HEK293 (cell line): ENCODE results near the gene ACOT8.
"Not testable (repeated sequence)": the region's sequence is repeated elsewhere in the genome, so short reads cannot be mapped to it uniquely, and the experiment has no call there.

Experiments
- CTCF ChIA-PET: fragments of 350-600 bp; formaldehyde crosslinking; extraction: SDS; loops from one replicate; lab custom pipeline; 2021; ENCODE audit warnings: antibody characterized with exemption; lab: Yijun Ruan, JAX
- POLR2A ChIA-PET: fragments of 300-600 bp; formaldehyde crosslinking; extraction: SDS; loops from one replicate; lab custom pipeline; 2020; ENCODE audit warnings: antibody characterized with exemption, inconsistent platforms; lab: Yijun Ruan, JAX
- H3K27ac ChIP-seq: fragments of 200-500 bp; sonication (Bioruptor generic); 2 replicates; pipeline ENCODE4 v1.5.1; 2014; ENCODE audit warnings: low read depth, low read length, control low read depth, inconsistent platforms; ENCODE audit errors: extremely low read depth
- H3K36me3 ChIP-seq, 2 experiments: fragments of 200-500 bp in 1 of 2; sonication (Bioruptor generic) in 1 of 2; 1 replicate in 1 of 2; 2 replicates in 1 of 2; pipeline ENCODE4 v1.5.1; 2014 to 2017; ENCODE audit warnings: inconsistent platforms in 2 of 2, low read length in 2 of 2; ENCODE audit not compliant: control insufficient read depth in 2 of 2, insufficient read depth in 1 of 2
- H3K4me1 ChIP-seq: fragments of 200-500 bp; sonication (Bioruptor generic); 2 replicates; pipeline ENCODE4 v1.5.1; 2014; ENCODE audit warnings: mild to moderate bottlenecking, low read length, inconsistent platforms; ENCODE audit not compliant: control insufficient read depth, insufficient read depth
- H3K4me3 ChIP-seq: 2 replicates; pipeline ENCODE4 v1.5.1; 2011; ENCODE audit warnings: low read depth, mild to moderate bottlenecking, control low read depth, low read length, moderate library complexity
- H3K9me3 ChIP-seq: fragments of 200-500 bp; sonication (Bioruptor generic); 2 replicates; pipeline ENCODE4 v1.5.1; 2014; ENCODE audit warnings: low read depth, low read length, inconsistent platforms; ENCODE audit not compliant: control insufficient read depth, insufficient read depth
- BCL11B ChIP-seq: fragments of 450-650 bp; formaldehyde crosslinking; IDR thresholded peaks from 2 replicates; pipeline ENCODE4 v1.5.1; 2016; ENCODE audit warnings: low read depth, missing biosample characterization, missing genetic modification characterization
- GLI4 ChIP-seq: fragments of 450-650 bp; formaldehyde crosslinking; IDR thresholded peaks from 2 replicates; pipeline ENCODE4 v1.5.1; 2016; ENCODE audit warnings: missing biosample characterization, missing genetic modification characterization
- KLF16 ChIP-seq: fragments of 450-650 bp; formaldehyde crosslinking; IDR thresholded peaks from 2 replicates; pipeline ENCODE4 v1.5.1; 2017; ENCODE audit warnings: missing biosample characterization, missing genetic modification characterization
- MEIS1 ChIP-seq: sonication (generic); formaldehyde crosslinking; IDR thresholded peaks from 2 replicates; pipeline ENCODE4 v1.8.1; 2022; ENCODE audit warnings: missing genetic modification reagents, mild to moderate bottlenecking, borderline replicate concordance
- WT1 ChIP-seq: fragments of 450-650 bp; formaldehyde crosslinking; IDR thresholded peaks from 2 replicates; pipeline ENCODE4 v1.5.1; 2016; ENCODE audit warnings: missing biosample characterization, missing genetic modification characterization
- ZBTB21 ChIP-seq: fragments of 450-650 bp; formaldehyde crosslinking; IDR thresholded peaks from 2 replicates; pipeline ENCODE4 v1.5.1; 2017; ENCODE audit warnings: missing biosample characterization, missing genetic modification characterization
- ZNF16 ChIP-seq: fragments of 450-650 bp; formaldehyde crosslinking; IDR thresholded peaks from 2 replicates; pipeline ENCODE4 v1.5.1; 2016; ENCODE audit warnings: low read depth, missing biosample characterization, missing genetic modification characterization
- ZNF335 ChIP-seq: fragments of 450-650 bp; formaldehyde crosslinking; conservative IDR thresholded peaks from 2 replicates; pipeline ENCODE4 v1.5.1; 2016; ENCODE audit warnings: missing biosample characterization, missing genetic modification characterization
- ZNF423 ChIP-seq: fragments of 450-650 bp; formaldehyde crosslinking; IDR thresholded peaks from 2 replicates; pipeline ENCODE4 v1.5.1; 2016; ENCODE audit warnings: missing biosample characterization, missing genetic modification characterization
- ZNF501 ChIP-seq: fragments of 450-650 bp; formaldehyde crosslinking; IDR thresholded peaks from 2 replicates; pipeline ENCODE4 v1.5.1; 2016; ENCODE audit warnings: missing biosample characterization, missing genetic modification characterization
- ZNF658 ChIP-seq: fragments of 450-650 bp; formaldehyde crosslinking; IDR thresholded peaks from 2 replicates; pipeline ENCODE4; 2016; ENCODE audit warnings: missing biosample characterization, missing genetic modification characterization
- ZNF701 ChIP-seq: fragments of 450-650 bp; formaldehyde crosslinking; IDR thresholded peaks from 2 replicates; pipeline ENCODE4 v1.5.1; 2016; ENCODE audit warnings: missing biosample characterization, missing genetic modification characterization
- ZSCAN16 ChIP-seq: fragments of 450-650 bp; formaldehyde crosslinking; IDR thresholded peaks from 2 replicates; pipeline ENCODE4 v1.5.1; 2016; ENCODE audit warnings: missing biosample characterization, missing genetic modification characterization
- TF ChIP-seq, protein P1 (sequence below): fragments of 450-650 bp; formaldehyde crosslinking; IDR thresholded peaks from 2 replicates; pipeline ENCODE4 v1.5.0; 2017; ENCODE audit warnings: missing biosample characterization, missing genetic modification characterization, borderline replicate concordance
- TF ChIP-seq, protein P2 (sequence below): fragments of 450-650 bp; formaldehyde crosslinking; IDR thresholded peaks from 2 replicates; pipeline ENCODE4 v1.5.1; 2016; ENCODE audit warnings: missing biosample characterization, missing genetic modification characterization
- TF ChIP-seq, protein P3 (sequence below): fragments of 450-650 bp; formaldehyde crosslinking; IDR thresholded peaks from 2 replicates; pipeline ENCODE4 v1.5.1; 2016; ENCODE audit warnings: missing biosample characterization, missing genetic modification characterization
- TF ChIP-seq, protein P4 (sequence below): fragments of 450-650 bp; formaldehyde crosslinking; IDR thresholded peaks from 2 replicates; pipeline ENCODE4 v1.5.1; 2016; ENCODE audit warnings: missing biosample characterization, missing genetic modification characterization
- TF ChIP-seq, protein P5 (sequence below): IDR thresholded peaks from 2 replicates; pipeline ENCODE4 v1.6.1; 2011; ENCODE audit warnings: mild to moderate bottlenecking, low read depth, low read length, borderline replicate concordance
- TF ChIP-seq, protein P6 (sequence below): sonication (generic); formaldehyde crosslinking; IDR thresholded peaks from 2 replicates; pipeline ENCODE4 v1.8.1; 2022; ENCODE audit warnings: mild to moderate bottlenecking, moderate library complexity, missing genetic modification reagents
- TF ChIP-seq, protein P7 (sequence below): fragments of 450-650 bp; formaldehyde crosslinking; IDR thresholded peaks from 2 replicates; pipeline ENCODE4 v1.5.1; 2016; ENCODE audit warnings: missing biosample characterization, missing genetic modification characterization, low read depth

Gene ACOT8

DNA sequence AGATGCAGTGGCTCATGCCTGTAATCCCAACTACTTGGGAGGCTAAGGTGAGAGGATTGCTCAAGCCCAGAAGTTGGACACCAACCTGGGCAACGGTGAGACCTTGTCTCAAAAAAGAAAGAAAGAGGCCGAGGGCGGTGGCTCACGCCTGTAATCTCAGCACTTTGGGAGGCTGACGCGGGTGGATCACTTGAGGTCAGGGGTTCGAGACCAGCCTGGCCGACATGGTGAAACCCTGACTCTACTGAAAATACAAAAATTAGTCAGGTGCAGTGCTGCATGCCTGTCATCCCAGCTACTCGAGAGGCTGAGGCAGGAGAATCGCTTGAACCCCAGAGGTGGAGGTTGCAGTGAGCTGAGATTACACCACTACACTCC, 16.9 kb upstream of the ACOT8 start:
- H3K27ac ChIP-seq, H3K9me3 ChIP-seq, H3K4me3 ChIP-seq, POLR2A ChIA-PET, H3K4me1 ChIP-seq: not testable (repeated sequence)
- CTCF ChIA-PET: interaction anchor here (0.5 to 0.8 kb wide), 2 partner anchors 114 to 327 kb away, joined by 3 read pairs; partner anchors contain the start of gene EPPIN
- H3K36me3 ChIP-seq: peaks cover 0 to 29% of the 10 kb centered on the region in 2 experiments; a peak in 2 of 3 replicates

DNA sequence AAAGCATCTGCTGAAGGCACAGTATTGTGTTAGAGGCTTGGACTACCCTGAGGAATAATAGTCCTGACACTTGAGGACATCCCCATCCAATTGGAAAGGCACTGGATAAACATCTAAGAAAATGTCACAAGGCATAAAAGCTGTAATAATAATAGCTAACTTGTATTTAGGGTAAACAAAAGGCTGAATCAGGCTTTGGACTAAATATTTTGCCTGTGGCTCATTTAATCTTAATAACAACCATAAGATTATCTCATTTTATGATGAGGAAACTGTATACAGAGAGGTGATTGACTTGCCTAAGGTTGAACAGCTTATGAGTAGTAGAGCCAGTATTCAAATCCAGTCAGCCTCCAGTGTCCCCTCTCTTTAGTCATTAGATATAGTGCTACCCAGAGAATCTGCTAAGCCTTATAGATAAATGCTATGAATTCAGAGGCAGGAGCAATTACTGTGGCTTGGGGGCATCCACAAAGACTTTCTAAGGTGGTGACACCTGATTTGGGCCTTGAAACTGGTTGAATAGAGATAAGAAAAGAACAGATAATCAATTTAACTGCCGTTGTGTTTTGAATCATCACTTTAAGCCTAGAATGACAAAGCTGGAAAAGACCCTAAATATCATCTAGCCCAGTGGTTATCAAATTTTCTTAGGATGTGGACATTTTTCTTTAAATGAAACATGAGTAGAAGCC, 16.4 kb upstream of the ACOT8 start:
- Histone ChIP-seq H3K4me1 (no peaks in the 10 kb centered on the region), H3K4me3 (no peak overlapping the region), H3K9me3 (no peaks in the 10 kb centered on the region)
- POLR2A ChIA-PET: interaction anchor here (1.8 kb wide), 1 partner anchor 7 kb away, joined by 6 read pairs; the partner anchor contains the start of gene ZSWIM1
- TF ChIP-seq, protein P1, sequence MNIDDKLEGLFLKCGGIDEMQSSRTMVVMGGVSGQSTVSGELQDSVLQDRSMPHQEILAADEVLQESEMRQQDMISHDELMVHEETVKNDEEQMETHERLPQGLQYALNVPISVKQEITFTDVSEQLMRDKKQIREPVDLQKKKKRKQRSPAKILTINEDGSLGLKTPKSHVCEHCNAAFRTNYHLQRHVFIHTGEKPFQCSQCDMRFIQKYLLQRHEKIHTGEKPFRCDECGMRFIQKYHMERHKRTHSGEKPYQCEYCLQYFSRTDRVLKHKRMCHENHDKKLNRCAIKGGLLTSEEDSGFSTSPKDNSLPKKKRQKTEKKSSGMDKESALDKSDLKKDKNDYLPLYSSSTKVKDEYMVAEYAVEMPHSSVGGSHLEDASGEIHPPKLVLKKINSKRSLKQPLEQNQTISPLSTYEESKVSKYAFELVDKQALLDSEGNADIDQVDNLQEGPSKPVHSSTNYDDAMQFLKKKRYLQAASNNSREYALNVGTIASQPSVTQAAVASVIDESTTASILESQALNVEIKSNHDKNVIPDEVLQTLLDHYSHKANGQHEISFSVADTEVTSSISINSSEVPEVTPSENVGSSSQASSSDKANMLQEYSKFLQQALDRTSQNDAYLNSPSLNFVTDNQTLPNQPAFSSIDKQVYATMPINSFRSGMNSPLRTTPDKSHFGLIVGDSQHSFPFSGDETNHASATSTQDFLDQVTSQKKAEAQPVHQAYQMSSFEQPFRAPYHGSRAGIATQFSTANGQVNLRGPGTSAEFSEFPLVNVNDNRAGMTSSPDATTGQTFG (tag by site-specific recombination): no peak
- TF ChIP-seq ZNF16 (tag by site-specific recombination): no peak
- no peak for TF ChIP-seq ZSCAN16
- TF ChIP-seq ZBTB21 (tag by site-specific recombination): no peak
- TF ChIP-seq, protein P2, sequence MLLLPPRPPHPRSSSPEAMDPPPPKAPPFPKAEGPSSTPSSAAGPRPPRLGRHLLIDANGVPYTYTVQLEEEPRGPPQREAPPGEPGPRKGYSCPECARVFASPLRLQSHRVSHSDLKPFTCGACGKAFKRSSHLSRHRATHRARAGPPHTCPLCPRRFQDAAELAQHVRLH (tag by site-specific recombination): no peak
- no peak for TF ChIP-seq ZNF701 (tag by site-specific recombination)
- no peak for TF ChIP-seq GLI4 (tag by site-specific recombination)
- no peak for TF ChIP-seq ZNF423
- TF ChIP-seq, protein P3, sequence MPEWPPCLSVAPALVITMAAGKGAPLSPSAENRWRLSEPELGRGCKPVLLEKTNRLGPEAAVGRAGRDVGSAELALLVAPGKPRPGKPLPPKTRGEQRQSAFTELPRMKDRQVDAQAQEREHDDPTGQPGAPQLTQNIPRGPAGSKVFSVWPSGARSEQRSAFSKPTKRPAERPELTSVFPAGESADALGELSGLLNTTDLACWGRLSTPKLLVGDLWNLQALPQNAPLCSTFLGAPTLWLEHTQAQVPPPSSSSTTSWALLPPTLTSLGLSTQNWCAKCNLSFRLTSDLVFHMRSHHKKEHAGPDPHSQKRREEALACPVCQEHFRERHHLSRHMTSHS (tag by site-specific recombination): no peak
- TF ChIP-seq WT1 (tag by site-specific recombination): no peak
- TF ChIP-seq ZNF658 (tag by site-specific recombination): no peak
- TF ChIP-seq MEIS1: no peak
- TF ChIP-seq, protein P4, sequence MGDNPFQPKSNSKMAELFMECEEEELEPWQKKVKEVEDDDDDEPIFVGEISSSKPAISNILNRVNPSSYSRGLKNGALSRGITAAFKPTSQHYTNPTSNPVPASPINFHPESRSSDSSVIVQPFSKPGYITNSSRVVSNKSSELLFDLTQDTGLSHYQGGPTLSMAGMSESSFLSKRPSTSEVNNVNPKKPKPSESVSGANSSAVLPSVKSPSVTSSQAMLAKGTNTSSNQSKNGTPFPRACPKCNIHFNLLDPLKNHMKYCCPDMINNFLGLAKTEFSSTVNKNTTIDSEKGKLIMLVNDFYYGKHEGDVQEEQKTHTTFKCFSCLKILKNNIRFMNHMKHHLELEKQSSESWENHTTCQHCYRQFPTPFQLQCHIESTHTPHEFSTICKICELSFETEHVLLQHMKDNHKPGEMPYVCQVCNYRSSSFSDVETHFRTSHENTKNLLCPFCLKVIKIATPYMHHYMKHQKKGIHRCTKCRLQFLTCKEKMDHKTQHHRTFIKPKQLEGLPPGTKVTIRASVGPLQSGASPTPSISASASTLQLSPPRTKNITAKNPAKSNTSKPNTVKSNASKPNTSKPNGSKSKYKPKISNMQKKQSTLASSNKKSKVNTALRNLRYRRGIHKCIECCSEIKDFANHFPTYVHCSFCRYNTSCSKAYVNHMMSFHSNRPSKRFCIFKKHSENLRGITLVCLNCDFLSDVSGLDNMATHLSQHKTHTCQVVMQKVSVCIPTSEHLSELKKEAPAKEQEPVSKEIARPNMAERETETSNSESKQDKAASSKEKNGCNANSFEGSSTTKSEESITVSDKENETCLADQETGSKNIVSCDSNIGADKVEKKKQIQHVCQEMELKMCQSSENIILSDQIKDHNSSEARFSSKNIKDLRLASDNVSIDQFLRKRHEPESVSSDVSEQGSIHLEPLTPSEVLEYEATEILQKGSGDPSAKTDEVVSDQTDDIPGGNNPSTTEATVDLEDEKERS (tag by site-specific recombination): no peak
- no peak for TF ChIP-seq BCL11B (tag by site-specific recombination)
- TF ChIP-seq, protein P5, sequence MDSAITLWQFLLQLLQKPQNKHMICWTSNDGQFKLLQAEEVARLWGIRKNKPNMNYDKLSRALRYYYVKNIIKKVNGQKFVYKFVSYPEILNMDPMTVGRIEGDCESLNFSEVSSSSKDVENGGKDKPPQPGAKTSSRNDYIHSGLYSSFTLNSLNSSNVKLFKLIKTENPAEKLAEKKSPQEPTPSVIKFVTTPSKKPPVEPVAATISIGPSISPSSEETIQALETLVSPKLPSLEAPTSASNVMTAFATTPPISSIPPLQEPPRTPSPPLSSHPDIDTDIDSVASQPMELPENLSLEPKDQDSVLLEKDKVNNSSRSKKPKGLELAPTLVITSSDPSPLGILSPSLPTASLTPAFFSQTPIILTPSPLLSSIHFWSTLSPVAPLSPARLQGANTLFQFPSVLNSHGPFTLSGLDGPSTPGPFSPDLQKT: no peak
- TF ChIP-seq KLF16 (tag by site-specific recombination): no peak
- TF ChIP-seq, protein P6, sequence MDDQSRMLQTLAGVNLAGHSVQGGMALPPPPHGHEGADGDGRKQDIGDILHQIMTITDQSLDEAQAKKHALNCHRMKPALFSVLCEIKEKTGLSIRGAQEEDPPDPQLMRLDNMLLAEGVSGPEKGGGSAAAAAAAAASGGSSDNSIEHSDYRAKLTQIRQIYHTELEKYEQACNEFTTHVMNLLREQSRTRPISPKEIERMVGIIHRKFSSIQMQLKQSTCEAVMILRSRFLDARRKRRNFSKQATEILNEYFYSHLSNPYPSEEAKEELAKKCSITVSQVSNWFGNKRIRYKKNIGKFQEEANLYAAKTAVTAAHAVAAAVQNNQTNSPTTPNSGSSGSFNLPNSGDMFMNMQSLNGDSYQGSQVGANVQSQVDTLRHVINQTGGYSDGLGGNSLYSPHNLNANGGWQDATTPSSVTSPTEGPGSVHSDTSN (CRISPR knock-in tag): no peak
- TF ChIP-seq, protein P7, sequence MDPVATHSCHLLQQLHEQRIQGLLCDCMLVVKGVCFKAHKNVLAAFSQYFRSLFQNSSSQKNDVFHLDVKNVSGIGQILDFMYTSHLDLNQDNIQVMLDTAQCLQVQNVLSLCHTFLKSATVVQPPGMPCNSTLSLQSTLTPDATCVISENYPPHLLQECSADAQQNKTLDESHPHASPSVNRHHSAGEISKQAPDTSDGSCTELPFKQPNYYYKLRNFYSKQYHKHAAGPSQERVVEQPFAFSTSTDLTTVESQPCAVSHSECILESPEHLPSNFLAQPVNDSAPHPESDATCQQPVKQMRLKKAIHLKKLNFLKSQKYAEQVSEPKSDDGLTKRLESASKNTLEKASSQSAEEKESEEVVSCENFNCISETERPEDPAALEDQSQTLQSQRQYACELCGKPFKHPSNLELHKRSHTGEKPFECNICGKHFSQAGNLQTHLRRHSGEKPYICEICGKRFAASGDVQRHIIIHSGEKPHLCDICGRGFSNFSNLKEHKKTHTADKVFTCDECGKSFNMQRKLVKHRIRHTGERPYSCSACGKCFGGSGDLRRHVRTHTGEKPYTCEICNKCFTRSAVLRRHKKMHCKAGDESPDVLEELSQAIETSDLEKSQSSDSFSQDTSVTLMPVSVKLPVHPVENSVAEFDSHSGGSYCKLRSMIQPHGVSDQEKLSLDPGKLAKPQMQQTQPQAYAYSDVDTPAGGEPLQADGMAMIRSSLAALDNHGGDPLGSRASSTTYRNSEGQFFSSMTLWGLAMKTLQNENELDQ (tag by site-specific recombination): no peak
- TF ChIP-seq ZNF335: no peak
- TF ChIP-seq ZNF501: no peak
- TF ChIP-seq, all 188 proteins: peak for 0
- Histone ChIP-seq H3K27ac (no peak overlapping the region), H3K36me3 (peaks cover 0 to 26% of the 10 kb centered on the region in 2 experiments; a peak in 2 of 3 replicates)
- CTCF ChIA-PET: interaction anchor here (0.8 kb wide), 1 partner anchor 327 kb away, joined by 3 read pairs; the partner anchor contains the start of gene EPPIN
